HG02852 (cell line): ENCODE measurements around the gene CDHR4.
"Not testable (repeated sequence)": the region's sequence is repeated elsewhere in the genome, so short reads cannot be mapped to it uniquely, and the experiment has no call there.

Experiments used
- ATAC-seq: cut with Tn5 transposase; IDR thresholded peaks from one replicate; pipeline ENCODE4 v1.9.1; 2021; ENCODE audit warnings: mild to moderate bottlenecking, moderate library complexity; ENCODE audit not compliant: unreplicated experiment

Gene CDHR4, protein sequence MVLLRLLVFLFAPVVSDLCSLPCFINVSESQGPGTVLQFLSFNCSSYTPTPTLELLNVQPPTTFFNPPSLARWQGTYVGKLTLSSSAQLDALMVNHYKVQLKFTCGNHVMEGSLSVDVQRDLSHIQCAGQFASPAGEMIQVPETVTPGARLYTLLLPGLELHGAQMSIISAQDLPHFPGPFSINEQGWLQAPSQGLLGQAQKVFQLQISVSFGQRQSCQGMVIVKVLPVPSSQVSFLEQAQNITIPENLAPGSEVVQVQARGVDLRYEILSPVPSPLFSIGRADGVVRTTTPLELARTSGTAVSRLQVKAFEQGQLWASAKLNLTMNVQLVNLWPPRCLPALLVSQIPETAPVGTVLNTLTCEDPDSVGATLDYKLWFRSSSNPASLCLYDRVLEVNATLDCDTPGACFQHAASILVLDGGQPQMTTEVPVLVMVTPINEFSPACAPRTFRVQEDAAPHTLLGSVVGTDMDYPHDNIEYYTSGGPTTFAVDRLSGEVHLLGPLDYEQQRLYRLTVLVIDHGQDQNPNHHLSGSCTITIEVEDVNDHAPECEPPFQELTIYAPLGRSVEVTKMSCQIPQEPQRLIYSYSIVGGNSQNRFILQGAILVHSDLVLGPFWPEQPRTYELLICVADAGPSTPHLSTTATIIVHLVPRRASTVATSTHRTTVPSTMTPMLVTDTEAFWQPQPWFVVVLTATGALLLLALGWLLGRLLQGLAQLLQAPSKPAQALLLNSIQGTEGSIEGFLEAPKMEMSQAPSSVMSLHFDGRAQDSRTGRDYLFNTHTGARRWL

DNA sequence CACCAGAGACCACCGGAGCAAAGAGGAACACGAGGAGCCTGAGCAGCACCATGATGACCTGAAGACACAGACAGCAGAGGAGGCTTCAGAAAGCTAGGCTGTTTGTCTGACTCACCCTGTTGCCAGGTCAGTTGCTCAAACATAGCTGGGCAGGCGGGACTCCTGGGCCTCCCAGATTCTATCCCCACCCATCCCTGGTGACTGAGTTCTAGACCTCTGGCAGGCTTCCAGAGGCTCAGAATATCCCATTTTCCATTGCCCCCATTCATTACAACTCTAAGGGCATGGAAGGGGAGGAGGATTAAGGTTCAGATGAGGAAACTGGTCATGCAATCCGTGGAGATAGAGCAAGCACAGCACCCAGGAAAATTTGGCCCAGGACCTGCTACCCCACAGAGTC lies at the start of gene CDHR4:
CDHR4 (minus strand) TSS at position 113 of the 400 bp plus-strand sequence; CDS start at position 52, 61 bp downstream.
- ATAC-seq = no peak

- no peak for ATAC-seq
These were observed 46.0 kb upstream of the CDHR4 start for GRCh38 chr3:49845694-49846093.

GRCh38 chr3:49844464-49845183 lies 45.0 kb upstream of the CDHR4 start:
- ATAC-seq = no peak

DNA sequence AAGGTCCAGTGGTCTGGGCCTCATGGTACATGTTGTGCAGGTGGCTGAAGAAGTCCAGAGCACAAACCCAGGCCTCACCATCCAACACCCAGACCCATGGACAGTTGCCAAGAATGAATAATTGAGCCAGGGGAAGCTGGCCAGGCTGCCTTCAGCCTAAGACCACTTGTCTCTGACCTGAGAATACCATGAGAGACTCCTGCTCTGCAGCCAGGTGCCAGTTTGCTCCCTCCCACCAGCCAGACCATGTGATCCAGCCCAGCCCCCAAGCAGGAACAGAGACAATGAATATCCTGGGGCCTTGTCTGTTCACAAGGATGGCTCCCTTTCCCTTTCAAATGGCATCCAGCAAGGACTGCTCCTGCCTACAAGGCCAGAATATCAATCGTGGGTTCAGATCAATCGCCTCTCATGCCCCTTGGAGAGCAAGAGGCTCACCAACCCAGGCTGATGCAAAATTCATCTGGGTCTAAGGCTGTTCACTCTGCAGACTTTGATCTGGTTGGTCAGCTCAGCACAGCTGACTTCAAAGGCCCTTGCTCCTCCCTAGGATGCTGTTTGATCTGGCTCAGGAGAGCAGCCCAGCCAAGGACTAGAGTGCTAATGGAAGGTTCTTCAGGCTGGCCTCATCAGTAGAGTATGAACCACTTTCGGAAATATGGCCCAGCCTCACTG lies 43.3 kb upstream of the CDHR4 start:
- ATAC-seq = no peak

DNA sequence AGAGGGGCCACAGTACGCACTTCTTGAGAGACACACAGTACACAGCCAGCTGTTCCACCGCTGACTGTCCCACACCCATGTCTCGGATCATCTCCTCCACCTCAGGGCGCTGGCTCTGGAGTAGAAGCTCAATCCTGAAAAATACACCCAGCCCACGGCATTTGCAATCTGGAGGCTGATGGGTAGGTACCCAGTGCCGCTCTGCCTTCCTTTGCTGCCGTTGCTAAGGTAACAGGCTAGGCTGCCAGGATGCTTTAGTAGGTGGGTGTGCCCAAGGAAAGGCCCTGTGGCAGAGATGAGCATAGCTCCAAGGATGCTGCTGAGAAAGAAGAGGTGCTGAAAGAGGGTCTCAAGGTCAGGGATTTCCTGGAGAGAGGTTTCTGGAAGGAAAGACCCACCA lies 42.1 kb upstream of the CDHR4 start:
- ATAC-seq = no peak

GRCh38 chr3:49841126-49841696 lies 41.5 kb upstream of the CDHR4 start:
- no peak for ATAC-seq

GRCh38 chr3:49840388-49840787 lies 40.7 kb upstream of the CDHR4 start:
- ATAC-seq = no peak

- no peak for ATAC-seq
These were observed 39.6 kb upstream of the CDHR4 start for GRCh38 chr3:49839193-49839809.

- no peak for ATAC-seq
These were observed 31.7 kb upstream of the CDHR4 start for GRCh38 chr3:49831341-49831740.

- no peak for ATAC-seq
These were observed 26.3 kb upstream of the CDHR4 start for GRCh38 chr3:49826016-49826415.

- not testable (repeated sequence) for ATAC-seq
These were observed 23.5 kb upstream of the CDHR4 start for GRCh38 chr3:49823131-49823530.

DNA sequence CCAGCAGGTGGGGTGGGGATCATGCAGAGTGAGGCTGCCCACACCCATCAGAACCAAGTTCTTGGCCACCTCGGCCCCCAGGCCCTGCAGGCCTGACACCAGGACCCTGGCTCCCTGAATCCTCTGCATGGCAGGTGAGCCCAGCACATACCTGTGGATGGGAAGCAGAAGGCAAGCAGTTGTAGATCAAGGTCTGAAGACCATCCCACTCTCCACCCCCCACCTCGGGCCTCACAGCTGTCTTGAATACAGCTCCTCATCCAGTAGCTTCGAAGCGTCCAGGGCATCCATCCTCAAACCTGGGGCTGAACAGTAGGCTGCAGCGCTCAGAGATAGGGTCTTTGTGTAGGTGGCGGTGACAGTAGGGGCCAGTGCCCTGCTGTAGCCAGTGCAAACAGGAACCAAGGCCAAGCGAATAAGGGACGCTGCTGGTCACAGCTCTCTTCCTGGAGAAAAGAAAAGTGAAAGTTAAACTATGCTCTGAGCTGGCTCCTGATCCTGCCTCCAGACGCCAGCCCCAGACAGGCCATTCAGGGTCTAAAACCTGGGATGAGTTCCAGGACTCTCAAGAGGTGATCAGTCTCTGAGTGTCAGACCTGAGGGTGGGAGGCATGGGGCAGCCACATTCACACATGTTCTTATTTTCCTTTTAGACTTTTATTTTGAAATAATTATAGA lies 14.0 kb upstream of the CDHR4 start, which contains the start of gene UBA7:
UBA7 (minus strand) TSS at position 457 of the 678 bp plus-strand sequence; CDS start at position 291, 166 bp downstream.
- peak; percentile 70 for ATAC-seq

DNA sequence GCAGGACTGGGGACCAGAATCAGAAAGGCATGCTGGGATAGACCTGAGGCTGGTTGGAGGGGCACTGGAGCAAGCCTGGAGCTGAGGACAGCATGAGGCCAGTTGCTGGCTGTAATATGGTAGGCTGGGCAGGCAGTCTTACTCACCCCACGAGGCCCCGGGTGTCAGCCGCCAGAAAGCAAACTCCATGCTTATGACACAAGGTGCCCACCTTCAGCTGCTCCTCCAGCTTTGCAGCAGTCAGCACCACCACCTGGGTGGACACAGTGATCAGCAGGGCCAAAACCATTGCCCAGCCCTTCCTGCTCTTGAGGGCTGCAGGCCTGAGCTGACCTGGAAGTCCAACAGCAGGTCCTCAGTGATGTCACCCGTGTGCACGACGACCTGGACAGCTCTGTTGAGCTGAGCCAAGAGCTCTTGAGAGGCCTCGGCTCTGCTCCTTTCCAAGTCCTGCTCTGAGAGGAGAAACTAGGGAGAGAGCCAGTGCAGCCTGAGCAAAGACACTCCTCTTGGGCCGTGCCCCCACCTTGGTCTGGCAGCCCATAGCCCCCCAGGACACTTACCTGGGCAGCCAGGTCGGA lies 13.3 kb upstream of the CDHR4 start:
- ATAC-seq = no peak

GRCh38 chr3:49807431-49808114 lies 7.9 kb upstream of the CDHR4 start:
- no peak for ATAC-seq

GRCh38 chr3:49806850-49807249 lies 7.2 kb upstream of the CDHR4 start:
- ATAC-seq = no peak

- no peak for ATAC-seq
These were observed 6.4 kb upstream of the CDHR4 start for GRCh38 chr3:49805897-49806701.

DNA sequence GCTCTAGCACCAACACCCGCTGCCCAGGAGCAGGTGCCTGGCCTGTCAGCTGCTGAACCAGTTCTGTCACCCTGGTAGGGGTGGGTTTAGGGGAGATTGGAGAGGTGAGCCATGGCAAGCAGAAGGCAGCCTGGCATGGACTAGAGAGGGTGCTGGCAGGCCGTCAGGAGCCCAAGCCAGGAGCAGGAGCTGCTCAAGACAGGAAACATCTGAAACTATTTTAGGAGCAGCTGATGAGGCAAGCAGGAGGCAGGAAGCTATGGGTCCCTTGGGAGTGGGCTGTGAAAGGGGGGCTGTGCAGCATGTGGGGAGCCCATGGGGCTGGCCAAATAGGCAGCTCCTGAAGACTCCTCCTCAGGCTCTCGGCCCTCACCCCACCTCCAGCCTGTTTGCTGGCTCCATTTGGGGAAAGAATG lies 5.7 kb upstream of the CDHR4 start:
- no peak for ATAC-seq
